ENCODE results near the gene CRYBA2.

DNA sequence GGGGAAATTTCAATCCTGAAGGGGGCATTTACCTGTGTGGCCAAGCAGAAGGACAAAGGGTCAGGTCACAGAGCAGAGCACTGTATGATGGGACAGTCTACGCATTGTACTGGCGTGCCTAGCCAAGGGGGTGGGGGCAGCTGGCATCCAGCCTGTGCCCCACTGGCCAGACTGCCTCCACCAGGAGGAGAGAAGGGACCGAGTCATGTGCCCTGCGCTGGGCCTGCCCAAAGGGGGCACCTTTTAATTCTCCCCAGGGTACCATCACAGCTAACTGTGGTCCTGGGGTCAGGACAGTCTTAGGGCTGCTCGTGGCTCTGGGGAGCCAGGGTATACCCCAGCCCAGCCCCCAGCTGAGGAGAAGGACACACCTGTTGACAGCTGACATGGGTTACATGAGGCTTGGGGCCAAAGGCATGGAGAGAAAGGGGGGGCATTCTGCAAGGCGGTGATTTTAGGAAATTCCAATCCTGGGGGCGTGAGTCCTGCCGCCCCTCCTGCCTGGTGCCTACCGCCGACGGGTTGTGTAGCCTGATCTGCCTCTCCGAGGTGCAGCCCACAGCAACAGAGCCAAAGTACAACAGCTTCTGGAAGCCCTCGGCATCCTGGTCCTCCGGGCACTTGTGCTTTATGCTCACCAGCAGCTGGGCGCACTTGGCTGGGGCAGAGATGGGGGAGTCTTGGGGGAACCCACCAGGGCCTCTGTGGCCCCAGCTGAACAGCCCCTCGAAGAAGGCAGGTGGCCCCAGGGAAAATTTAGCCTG, 37.1 kb upstream of the CRYBA2 start:
- TF ChIP-seq, protein P1, sequence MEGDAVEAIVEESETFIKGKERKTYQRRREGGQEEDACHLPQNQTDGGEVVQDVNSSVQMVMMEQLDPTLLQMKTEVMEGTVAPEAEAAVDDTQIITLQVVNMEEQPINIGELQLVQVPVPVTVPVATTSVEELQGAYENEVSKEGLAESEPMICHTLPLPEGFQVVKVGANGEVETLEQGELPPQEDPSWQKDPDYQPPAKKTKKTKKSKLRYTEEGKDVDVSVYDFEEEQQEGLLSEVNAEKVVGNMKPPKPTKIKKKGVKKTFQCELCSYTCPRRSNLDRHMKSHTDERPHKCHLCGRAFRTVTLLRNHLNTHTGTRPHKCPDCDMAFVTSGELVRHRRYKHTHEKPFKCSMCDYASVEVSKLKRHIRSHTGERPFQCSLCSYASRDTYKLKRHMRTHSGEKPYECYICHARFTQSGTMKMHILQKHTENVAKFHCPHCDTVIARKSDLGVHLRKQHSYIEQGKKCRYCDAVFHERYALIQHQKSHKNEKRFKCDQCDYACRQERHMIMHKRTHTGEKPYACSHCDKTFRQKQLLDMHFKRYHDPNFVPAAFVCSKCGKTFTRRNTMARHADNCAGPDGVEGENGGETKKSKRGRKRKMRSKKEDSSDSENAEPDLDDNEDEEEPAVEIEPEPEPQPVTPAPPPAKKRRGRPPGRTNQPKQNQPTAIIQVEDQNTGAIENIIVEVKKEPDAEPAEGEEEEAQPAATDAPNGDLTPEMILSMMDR (IDR thresholded peaks at IDR 0.05 in 8 of 11, conservative IDR thresholded peaks at IDR 0.05 in 3 of 11) = no peak
- TF ChIP-seq POLR2A (IDR thresholded peaks at IDR 0.05) = no peak
- TF ChIP-seq POLR2AphosphoS5 (IDR thresholded peaks at IDR 0.05) = no peak
